ENCODE results near the gene CELF4.

DNA sequence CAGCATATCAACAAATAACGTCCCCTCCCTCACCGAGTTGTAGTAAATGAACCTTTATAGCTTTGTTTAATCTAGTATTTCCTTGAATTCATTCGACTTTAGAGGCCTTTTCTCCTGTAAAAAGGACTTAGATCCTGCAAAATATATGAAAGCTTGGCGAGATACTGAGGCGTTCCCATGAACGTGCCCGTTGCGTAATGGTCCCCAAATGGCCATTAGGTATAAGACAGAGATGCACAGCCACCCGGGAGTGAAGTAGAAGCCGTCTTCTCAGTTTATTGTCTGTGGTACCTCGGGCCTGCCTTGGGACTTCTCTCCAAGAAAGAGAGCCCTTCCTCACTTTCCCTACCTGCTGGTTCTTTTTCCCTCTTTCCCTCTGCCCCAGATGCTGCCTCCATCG is 310.6 kb downstream of the CELF4 start:
- TF ChIP-seq POLR2AphosphoS5 (IDR thresholded peaks at IDR 0.05; ENCODE audit: low read depth, low read length) (no peak), POLR2A (IDR thresholded peaks at IDR 0.05; ENCODE audit: low read depth, low read length) (no peak)

Data from GM12892 (cell line).